Endothelial cell of umbilical vein (primary cell): ENCODE measurements around the gene BCAR3. TPM values are rescaled to one million over a fixed set of nuclear protein-coding genes. Genes with fewer than 3 reads are reported as not detected.

Experiments
- BruUV-seq: library from RNA; stranded (reverse); fragments of 400-500 nt; replicated peaks from 2 replicates; lab custom pipeline; 2021; lab: Mats Ljungman, UMichigan
- CTCF ChIA-PET: fragments of 300-600, 350-600 bp; sonication (Branson Sonifier 250); formaldehyde crosslinking; loops from one replicate; lab custom pipeline; 2021; ENCODE audit warnings: antibody characterized with exemption, inconsistent platforms; lab: Charles Lee
- POLR2A ChIA-PET: fragments of 300-600, 350-600 bp; sonication (Branson Sonifier 250); formaldehyde crosslinking; loops from one replicate; lab custom pipeline; 2021; ENCODE audit warnings: antibody characterized with exemption, inconsistent platforms; lab: Charles Lee
- DNase-seq: peaks from one replicate; pipeline ENCODE4 v3.0.0-alpha.2; 2011; ENCODE audit warnings: low read depth, low spot score
- FAIRE-seq: peaks from 2 replicates; lab custom pipeline; 2011; peaks lifted over from hg19 to GRCh38; lab: Jason Lieb, UNC
- H2AFZ ChIP-seq: 2 replicates; pipeline ENCODE4 v1.6.0; 2012; ENCODE audit warnings: low read depth, low read length, control low read depth, inconsistent platforms
- H3K27ac ChIP-seq: 2 replicates; pipeline ENCODE4 v1.5.1; 2011; ENCODE audit warnings: low read depth, mild to moderate bottlenecking, control low read depth, low read length, moderate library complexity; ENCODE audit not compliant: insufficient read depth
- H3K27me3 ChIP-seq, 2 experiments: 2 replicates each; pipeline versions ENCODE4 v1.6.0 to v1.6.1; 2011; ENCODE audit warnings: low read length in 2 of 2, mixed read lengths in 1 of 2; ENCODE audit not compliant: control insufficient read depth in 2 of 2, insufficient read depth in 2 of 2
- H3K36me3 ChIP-seq, 2 experiments: 2 replicates in 1 of 2; 3 replicates in 1 of 2; pipeline ENCODE4 v1.5.1; 2011; ENCODE audit warnings: low read length in 2 of 2, mild to moderate bottlenecking in 1 of 2, moderate library complexity in 1 of 2; ENCODE audit not compliant: control insufficient read depth in 2 of 2, insufficient read depth in 2 of 2; ENCODE audit errors: extremely low read depth in 1 of 2
- H3K4me1 ChIP-seq: 3 replicates; pipeline ENCODE4 v1.5.1; 2011; ENCODE audit warnings: mild to moderate bottlenecking, low read length; ENCODE audit not compliant: control insufficient read depth, insufficient read depth; ENCODE audit errors: extremely low read depth
- H3K4me2 ChIP-seq: 2 replicates; pipeline ENCODE4 v1.6.1; 2011; ENCODE audit warnings: low read length, control low read depth, mixed read lengths; ENCODE audit not compliant: insufficient read depth
- H3K4me3 ChIP-seq, 3 experiments: fragments of 200-600 bp in 1 of 3; sonication (generic), shearing (Covaris generic) in 1 of 3; replicated peaks in 1 of 3; 2 replicates each; pipeline ENCODE4 v1.5.1; 2011 to 2016; ENCODE audit warnings: control low read depth in 3 of 3, low read length in 3 of 3, mild to moderate bottlenecking in 2 of 3, inconsistent platforms in 1 of 3, low read depth in 1 of 3, moderate library complexity in 1 of 3; ENCODE audit not compliant: insufficient read depth in 1 of 3
- H3K79me2 ChIP-seq: 2 replicates; pipeline ENCODE4 v1.6.0; 2012; ENCODE audit warnings: low read length, inconsistent platforms; ENCODE audit not compliant: control insufficient read depth, insufficient read depth
- H3K9ac ChIP-seq: replicated peaks from 2 replicates; pipeline ENCODE3; 2011; ENCODE audit warnings: low read length, control low read depth; ENCODE audit not compliant: insufficient read depth; ENCODE audit errors: extremely low read depth
- H3K9me1 ChIP-seq: replicated peaks from 3 replicates; pipeline ENCODE4 v1.6.0; 2011; ENCODE audit warnings: mild to moderate bottlenecking, low read length; ENCODE audit not compliant: control insufficient read depth, insufficient read depth; ENCODE audit errors: extremely low read depth
- H3K9me3 ChIP-seq: replicated peaks from 2 replicates; pipeline ENCODE4 v1.5.1; 2012; ENCODE audit warnings: low read length, inconsistent platforms; ENCODE audit not compliant: control insufficient read depth, insufficient read depth
- H4K20me1 ChIP-seq: replicated peaks from 2 replicates; pipeline ENCODE3; 2011; ENCODE audit warnings: mild to moderate bottlenecking, low read length; ENCODE audit not compliant: control insufficient read depth, insufficient read depth; ENCODE audit errors: extremely low read depth
- EZH2 ChIP-seq: IDR thresholded peaks from 2 replicates; pipeline ENCODE4 v1.6.1; 2012; ENCODE audit warnings: borderline replicate concordance, low read depth, mild to moderate bottlenecking, moderate library complexity, low read length, inconsistent platforms; ENCODE audit not compliant: severe bottlenecking
- FOS ChIP-seq: IDR thresholded peaks from 2 replicates; pipeline ENCODE4 v1.6.1; 2011; ENCODE audit warnings: mild to moderate bottlenecking, low read length, moderate library complexity, borderline replicate concordance; ENCODE audit not compliant: insufficient read depth
- GATA2 ChIP-seq: IDR thresholded peaks from 2 replicates; pipeline ENCODE4 v1.7.0; 2011; ENCODE audit warnings: low read depth, mild to moderate bottlenecking, moderate library complexity, mixed read lengths, low read length; ENCODE audit not compliant: insufficient read length, insufficient read depth
- JUN ChIP-seq: IDR thresholded peaks from 2 replicates; pipeline ENCODE4 v1.6.1; 2011; ENCODE audit warnings: borderline replicate concordance, low read depth; ENCODE audit not compliant: insufficient read length, insufficient read depth
- MYC ChIP-seq: IDR thresholded peaks from one replicate; pipeline ENCODE4 v1.6.1; 2011; ENCODE audit warnings: mild to moderate bottlenecking, low read depth, low read length
- POLR2A ChIP-seq: IDR thresholded peaks from 2 replicates; pipeline ENCODE4 v1.6.1; 2012; ENCODE audit warnings: low read depth, mild to moderate bottlenecking, control low read depth, low read length
- POLR2AphosphoS5 ChIP-seq: IDR thresholded peaks from 2 replicates; pipeline ENCODE4 v1.6.1; 2012; ENCODE audit warnings: low read depth, mild to moderate bottlenecking, control low read depth, low read length, moderate library complexity; ENCODE audit not compliant: insufficient read depth
- dilution Hi-C: fragments of 300-500 bp; cut with MboI; formaldehyde crosslinking; loops from one replicate; pipeline ENCODE4 v1.15.0; 2019; ENCODE audit warnings: low sequenced_read_pairs; ENCODE audit not compliant: extremely low pct_ligation_motif_present
- intact Hi-C: fragments of 100-400 bp; cut with micrococcal nuclease; formaldehyde crosslinking; loops from one replicate; pipeline ENCODE4 v1.10.0; 2022
- polyA plus RNA-seq, 4 experiments: library from polyadenylated mRNA; depleted of rRNA in 3 of 4; stranded (reverse) in 3 of 4; unstranded in 1 of 4; fragments of >200 nt; gene quantifications; 2 replicates each; pipeline versions ENCODE4 v1.2.1 to v1.2.3, GENCODE V29; 2011 to 2012; ENCODE audit warnings: missing spikeins in 1 of 4
- total RNA-seq: library from RNA; stranded (reverse); gene quantifications from 2 replicates; pipeline ENCODE4 v1.2.3, GENCODE V29; 2021
- TF ChIP-seq, protein P1 (sequence below), 2 donors: IDR thresholded peaks; 1 replicate in 1 of 2; 2 replicates in 1 of 2; pipeline ENCODE4 v1.5.1; 2011; ENCODE audit warnings: low read length in 2 of 2, mild to moderate bottlenecking in 2 of 2, moderate library complexity in 2 of 2, control low read depth in 1 of 2, inconsistent platforms in 1 of 2, low read depth in 1 of 2; ENCODE audit not compliant: insufficient read depth in 1 of 2; ENCODE audit errors: extremely low read depth in 1 of 2
- TF ChIP-seq, protein P2 (sequence below): IDR thresholded peaks from 2 replicates; pipeline ENCODE4 v1.6.1; 2011; ENCODE audit not compliant: insufficient read depth, insufficient read length

Gene BCAR3
- total and polyA plus RNA-seq, 2 donors (not counting 3 experiments of a cell fraction or from before 2014, with no cell fraction given): 17.5 to 32.9 TPM

DNA sequence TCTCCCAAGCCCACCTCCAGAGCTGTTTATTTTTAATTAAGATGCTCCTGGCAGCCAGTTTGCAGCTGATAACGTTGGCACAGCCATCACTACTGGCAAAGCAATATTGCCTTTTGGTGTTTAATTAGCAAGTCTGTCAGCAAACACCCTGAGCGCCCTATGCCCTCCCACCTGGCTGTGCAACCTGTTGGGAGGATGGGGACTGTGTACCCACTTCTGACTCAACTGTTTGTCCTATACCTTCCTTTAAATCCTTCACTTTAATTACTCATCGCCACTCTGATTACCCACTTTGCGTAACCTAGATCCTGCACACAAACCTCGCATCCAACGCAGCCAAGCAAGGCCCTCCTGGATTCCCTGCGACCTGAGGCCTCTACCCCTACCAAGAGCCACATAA, 67.1 kb downstream of the BCAR3 start:
- CTCF ChIA-PET: no interaction called here
- Histone ChIP-seq H3K9ac (no peak overlapping the region), H2AFZ (no peak overlapping the region), H3K4me3 (no peak overlapping the region), H3K4me2 (no peak overlapping the region), H3K9me1 (no peaks in the 10 kb centered on the region), H3K9me3 (no peaks in the 10 kb centered on the region), H3K27ac (no peak overlapping the region), H3K79me2 (peaks cover 98% of the 10 kb centered on the region), H3K27me3 (no peaks in the 10 kb centered on the region), H3K4me1 (peaks cover 41% of the 10 kb centered on the region), H4K20me1 (no peaks in the 10 kb centered on the region), H3K36me3 (no peaks in the 10 kb centered on the region)
- FAIRE-seq (no peak), DNase-seq (no peak)
- dilution Hi-C loops: no loop called here
- TF ChIP-seq MYC: no peak
- TF ChIP-seq, protein P1, sequence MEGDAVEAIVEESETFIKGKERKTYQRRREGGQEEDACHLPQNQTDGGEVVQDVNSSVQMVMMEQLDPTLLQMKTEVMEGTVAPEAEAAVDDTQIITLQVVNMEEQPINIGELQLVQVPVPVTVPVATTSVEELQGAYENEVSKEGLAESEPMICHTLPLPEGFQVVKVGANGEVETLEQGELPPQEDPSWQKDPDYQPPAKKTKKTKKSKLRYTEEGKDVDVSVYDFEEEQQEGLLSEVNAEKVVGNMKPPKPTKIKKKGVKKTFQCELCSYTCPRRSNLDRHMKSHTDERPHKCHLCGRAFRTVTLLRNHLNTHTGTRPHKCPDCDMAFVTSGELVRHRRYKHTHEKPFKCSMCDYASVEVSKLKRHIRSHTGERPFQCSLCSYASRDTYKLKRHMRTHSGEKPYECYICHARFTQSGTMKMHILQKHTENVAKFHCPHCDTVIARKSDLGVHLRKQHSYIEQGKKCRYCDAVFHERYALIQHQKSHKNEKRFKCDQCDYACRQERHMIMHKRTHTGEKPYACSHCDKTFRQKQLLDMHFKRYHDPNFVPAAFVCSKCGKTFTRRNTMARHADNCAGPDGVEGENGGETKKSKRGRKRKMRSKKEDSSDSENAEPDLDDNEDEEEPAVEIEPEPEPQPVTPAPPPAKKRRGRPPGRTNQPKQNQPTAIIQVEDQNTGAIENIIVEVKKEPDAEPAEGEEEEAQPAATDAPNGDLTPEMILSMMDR (IDR thresholded peaks at IDR 0.05; ENCODE audit: extremely low read depth in 1 of 2, insufficient read depth in 1 of 2, low read depth in 1 of 2, low read length in 2 of 2): no peak
- no peak for TF ChIP-seq POLR2A
- no peak for TF ChIP-seq JUN
- TF ChIP-seq GATA2: no peak
- TF ChIP-seq FOS: no peak
- no peak for TF ChIP-seq POLR2AphosphoS5
- TF ChIP-seq, protein P2, sequence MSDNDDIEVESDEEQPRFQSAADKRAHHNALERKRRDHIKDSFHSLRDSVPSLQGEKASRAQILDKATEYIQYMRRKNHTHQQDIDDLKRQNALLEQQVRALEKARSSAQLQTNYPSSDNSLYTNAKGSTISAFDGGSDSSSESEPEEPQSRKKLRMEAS: no peak
- no peak for TF ChIP-seq EZH2
- intact Hi-C loops: no loop called here
- no TSS peak for BruUV-seq
- POLR2A ChIA-PET: no interaction called here
